ENCODE results near the gene ZNRD2. TPM values are rescaled to one million over a fixed set of nuclear protein-coding genes. Genes with fewer than 3 reads are reported as not detected.

ZNRD2 gene
- total and polyA plus RNA-seq, 10 of the 15 experiments (the other 5 are each of a cell fraction or from before 2014, with no cell fraction given) = 7.9 to 111 (median 55.4) TPM

DNA sequence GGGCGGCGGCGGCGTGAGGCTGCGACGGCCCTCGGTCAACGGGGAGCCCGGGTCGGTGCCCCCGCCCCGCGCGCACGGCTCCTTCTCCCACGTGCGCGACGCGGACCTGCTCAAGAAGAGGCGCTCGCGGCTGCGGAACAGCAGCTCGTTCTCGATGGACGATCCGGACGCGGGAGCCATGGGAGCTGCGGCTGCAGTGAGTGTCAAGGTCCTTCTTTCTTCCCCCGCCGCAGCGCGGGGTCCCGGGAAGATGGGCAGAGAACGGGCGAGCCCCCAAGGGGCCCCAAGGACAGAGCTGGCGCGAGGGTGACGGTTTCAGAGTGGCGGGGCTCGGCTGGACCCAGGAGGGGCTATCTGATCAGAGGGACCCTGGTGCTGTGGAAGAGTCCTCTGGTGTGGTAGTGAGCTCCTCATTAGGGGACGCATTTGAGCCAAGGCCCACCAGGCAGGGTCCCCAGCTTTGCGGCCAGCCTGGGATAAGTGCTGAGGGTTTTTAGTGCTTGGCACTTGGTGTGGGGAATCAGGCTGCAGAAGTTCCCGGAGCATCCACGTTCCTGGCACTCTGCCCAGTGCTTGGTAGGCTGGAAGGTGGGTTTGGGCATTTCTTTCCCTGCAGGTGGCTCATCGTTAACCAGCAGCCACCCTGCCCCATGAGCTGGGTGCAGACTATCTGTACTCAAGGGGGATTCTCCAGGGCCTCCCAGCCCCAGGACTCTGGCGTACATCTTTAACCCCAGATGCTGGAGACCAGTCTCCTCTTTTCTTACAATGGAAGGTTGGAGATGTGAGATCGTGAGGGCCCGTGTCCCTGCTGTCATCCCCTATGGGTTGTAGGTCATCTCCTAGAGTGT lies 15.3 kb downstream of the ZNRD2 start:
- H3K27ac ChIP-seq (ENCODE audit: control insufficient read depth, insufficient read depth) = peak overlapping the region; percentile 97
- H3K4me1 ChIP-seq (ENCODE audit: control insufficient read depth, insufficient read depth, low read length) = peaks cover 45% of the 10 kb centered on the region
- H4K20me1 ChIP-seq (ENCODE audit: control insufficient read depth, insufficient read depth) = no peaks in the 10 kb centered on the region
- peak overlapping the region; percentile 47; the same call in 1 of the 2 replicates for H3K4me3 ChIP-seq
- ChIA-PET POLR2A (interaction anchor here (0.8 to 6.0 kb wide), 5 partner anchors 9 to 29 kb away, joined by 3 to 129 read pairs (median 7); partner anchors contain the start of genes EHBP1L1, FAM89B and ZNRD2), SMC1A (ENCODE audit: uncharacterized antibody, unreplicated experiment) (interaction anchor here (3.9 to 6.2 kb wide), 3 partner anchors 9 to 44 kb away, joined by 35 to 93 read pairs (median 37); partner anchors contain the start of genes EHBP1L1, FAM89B and ZNRD2), CTCF (interaction anchor here (1.0 to 5.9 kb wide), 4 partner anchors 8 to 55 kb away, joined by 4 to 130 read pairs (median 74); partner anchors contain the start of genes EHBP1L1, FAM89B and ZNRD2), RAD21 (ENCODE audit: unreplicated experiment) (interaction anchor here (5.0 to 6.5 kb wide), 2 partner anchors 9 to 14 kb away, joined by 56 to 132 read pairs; partner anchors contain the start of genes EHBP1L1, FAM89B and ZNRD2)
- BruUV-seq (replicated peaks) = no TSS peak
- ATAC-seq (no peak), DNase-seq (ENCODE audit: low read depth, low spot score) (no peak), FAIRE-seq (no peak)
- peaks cover 10 to 11% of the 10 kb centered on the region in 2 experiments; a peak in 3 of 4 replicates for H3K36me3 ChIP-seq (ENCODE audit: control insufficient read depth in 2 of 2, insufficient read depth in 2 of 2, low read length in 1 of 2)
- H3K9me3 ChIP-seq (replicated peaks; ENCODE audit: control insufficient read depth, insufficient read depth, low read length) = no peaks in the 10 kb centered on the region
- no peaks in the 10 kb centered on the region for H3K27me3 ChIP-seq (replicated peaks in 1 of 2; ENCODE audit: control insufficient read depth in 2 of 2, insufficient read depth in 2 of 2, low read length in 1 of 2)
- H3K9ac ChIP-seq (ENCODE audit: control insufficient read depth, insufficient read depth, low read length) = 0 out of 2 replicates have a peak overlapping the region, but pooled peaks have one; percentile 7
- intact Hi-C loops (cut with micrococcal nuclease; ENCODE audit: unreplicated experiment) (no loop called here), in situ Hi-C loops (cut with MboI) (no loop called here)
- WGBS (ENCODE audit: insufficient coverage, insufficient replicate concordance, low lambda C conversion rate, missing lambda C conversion rate) = 97% methylated on average over 23 of the region's 51 CpGs
- no peak overlapping the region for H2AFZ ChIP-seq (ENCODE audit: control insufficient read depth, low read depth, low read length)
- peak; percentile 39 for TF ChIP-seq POLR2A (IDR thresholded peaks at IDR 0.05; ENCODE audit: low read depth, low read length)
- TF ChIP-seq ASH2L (IDR thresholded peaks at IDR 0.05; ENCODE audit: borderline replicate concordance, low read depth) = no peak
- H3K79me2 ChIP-seq (ENCODE audit: control insufficient read depth, insufficient read depth, low read length) = peaks cover 16% of the 10 kb centered on the region
- peak overlapping the region; percentile 79 for H3K4me2 ChIP-seq (ENCODE audit: control insufficient read depth, insufficient read depth)

DNA sequence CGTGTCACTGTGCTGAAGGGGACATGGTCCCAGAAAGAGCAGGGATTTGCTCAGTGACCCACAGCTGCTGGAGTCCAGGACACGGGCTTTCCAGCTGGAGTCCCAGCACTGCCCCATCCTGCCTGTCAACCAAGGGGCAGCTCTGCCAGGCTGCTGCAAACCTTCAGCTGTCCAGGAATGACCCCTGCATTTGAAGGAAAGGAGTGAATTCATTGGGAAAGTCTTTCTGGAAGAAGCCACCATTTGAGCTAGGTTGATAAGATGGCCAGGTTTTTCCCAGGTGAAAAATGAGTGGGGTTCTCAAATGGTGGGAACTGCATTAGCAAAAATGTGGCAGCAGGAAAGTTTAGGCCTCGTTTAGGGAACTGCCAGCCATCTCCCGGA lies 16.0 kb downstream of the ZNRD2 start:
- in situ Hi-C loops (cut with MboI) (no loop called here), intact Hi-C loops (cut with micrococcal nuclease; ENCODE audit: unreplicated experiment) (no loop called here)
- ChIA-PET CTCF (interaction anchor here (1.0 to 5.9 kb wide), 4 partner anchors 9 to 54 kb away, joined by 4 to 130 read pairs (median 74); partner anchors contain the start of genes EHBP1L1, FAM89B and ZNRD2), RAD21 (ENCODE audit: unreplicated experiment) (interaction anchor here (4.7 to 6.5 kb wide), 3 partner anchors 10 to 45 kb away, joined by 56 to 132 read pairs (median 57); partner anchors contain the start of genes EHBP1L1, FAM89B and ZNRD2), POLR2A (interaction anchor here (0.8 to 6.0 kb wide), 6 partner anchors 9 to 80 kb away, joined by 3 to 129 read pairs (median 16); partner anchors contain the start of genes EHBP1L1, FAM89B, SIPA1 and ZNRD2), SMC1A (ENCODE audit: uncharacterized antibody, unreplicated experiment) (interaction anchor here (3.9 to 6.2 kb wide), 3 partner anchors 10 to 45 kb away, joined by 35 to 93 read pairs (median 37); partner anchors contain the start of genes EHBP1L1, FAM89B and ZNRD2)
- peak overlapping the region; percentile 79 for H3K4me2 ChIP-seq (ENCODE audit: control insufficient read depth, insufficient read depth)
- peak overlapping the region; percentile 97 for H3K27ac ChIP-seq (ENCODE audit: control insufficient read depth, insufficient read depth)
- WGBS (ENCODE audit: insufficient coverage, insufficient replicate concordance, low lambda C conversion rate, missing lambda C conversion rate) = 82% methylated on average over 4 of the region's 4 CpGs
- no peak overlapping the region for H2AFZ ChIP-seq (ENCODE audit: control insufficient read depth, low read depth, low read length)
- FAIRE-seq (no peak), DNase-seq (ENCODE audit: low read depth, low spot score) (no peak), ATAC-seq (no peak)
- peak overlapping the region; percentile 47; the same call in 1 of the 2 replicates for H3K4me3 ChIP-seq
- no peaks in the 10 kb centered on the region for H3K27me3 ChIP-seq (replicated peaks in 1 of 2; ENCODE audit: control insufficient read depth in 2 of 2, insufficient read depth in 2 of 2, low read length in 1 of 2)
- H3K79me2 ChIP-seq (ENCODE audit: control insufficient read depth, insufficient read depth, low read length) = peaks cover 16% of the 10 kb centered on the region
- H4K20me1 ChIP-seq (ENCODE audit: control insufficient read depth, insufficient read depth) = no peaks in the 10 kb centered on the region
- peaks cover 4 to 11% of the 10 kb centered on the region in 2 experiments; a peak in 3 of 4 replicates for H3K36me3 ChIP-seq (ENCODE audit: control insufficient read depth in 2 of 2, insufficient read depth in 2 of 2, low read length in 1 of 2)
- H3K9ac ChIP-seq (ENCODE audit: control insufficient read depth, insufficient read depth, low read length) = 0 out of 2 replicates have a peak overlapping the region, but pooled peaks have one; percentile 7
- H3K9me3 ChIP-seq (replicated peaks; ENCODE audit: control insufficient read depth, insufficient read depth, low read length) = no peaks in the 10 kb centered on the region
- H3K4me1 ChIP-seq (ENCODE audit: control insufficient read depth, insufficient read depth, low read length) = peaks cover 45% of the 10 kb centered on the region
- no TSS peak for BruUV-seq (replicated peaks)
- TF ChIP-seq, protein P1, sequence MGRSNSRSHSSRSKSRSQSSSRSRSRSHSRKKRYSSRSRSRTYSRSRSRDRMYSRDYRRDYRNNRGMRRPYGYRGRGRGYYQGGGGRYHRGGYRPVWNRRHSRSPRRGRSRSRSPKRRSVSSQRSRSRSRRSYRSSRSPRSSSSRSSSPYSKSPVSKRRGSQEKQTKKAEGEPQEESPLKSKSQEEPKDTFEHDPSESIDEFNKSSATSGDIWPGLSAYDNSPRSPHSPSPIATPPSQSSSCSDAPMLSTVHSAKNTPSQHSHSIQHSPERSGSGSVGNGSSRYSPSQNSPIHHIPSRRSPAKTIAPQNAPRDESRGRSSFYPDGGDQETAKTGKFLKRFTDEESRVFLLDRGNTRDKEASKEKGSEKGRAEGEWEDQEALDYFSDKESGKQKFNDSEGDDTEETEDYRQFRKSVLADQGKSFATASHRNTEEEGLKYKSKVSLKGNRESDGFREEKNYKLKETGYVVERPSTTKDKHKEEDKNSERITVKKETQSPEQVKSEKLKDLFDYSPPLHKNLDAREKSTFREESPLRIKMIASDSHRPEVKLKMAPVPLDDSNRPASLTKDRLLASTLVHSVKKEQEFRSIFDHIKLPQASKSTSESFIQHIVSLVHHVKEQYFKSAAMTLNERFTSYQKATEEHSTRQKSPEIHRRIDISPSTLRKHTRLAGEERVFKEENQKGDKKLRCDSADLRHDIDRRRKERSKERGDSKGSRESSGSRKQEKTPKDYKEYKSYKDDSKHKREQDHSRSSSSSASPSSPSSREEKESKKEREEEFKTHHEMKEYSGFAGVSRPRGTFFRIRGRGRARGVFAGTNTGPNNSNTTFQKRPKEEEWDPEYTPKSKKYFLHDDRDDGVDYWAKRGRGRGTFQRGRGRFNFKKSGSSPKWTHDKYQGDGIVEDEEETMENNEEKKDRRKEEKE (IDR thresholded peaks at IDR 0.05) = no peak
- TF ChIP-seq, protein P2, sequence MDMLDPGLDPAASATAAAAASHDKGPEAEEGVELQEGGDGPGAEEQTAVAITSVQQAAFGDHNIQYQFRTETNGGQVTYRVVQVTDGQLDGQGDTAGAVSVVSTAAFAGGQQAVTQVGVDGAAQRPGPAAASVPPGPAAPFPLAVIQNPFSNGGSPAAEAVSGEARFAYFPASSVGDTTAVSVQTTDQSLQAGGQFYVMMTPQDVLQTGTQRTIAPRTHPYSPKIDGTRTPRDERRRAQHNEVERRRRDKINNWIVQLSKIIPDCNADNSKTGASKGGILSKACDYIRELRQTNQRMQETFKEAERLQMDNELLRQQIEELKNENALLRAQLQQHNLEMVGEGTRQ (IDR thresholded peaks at IDR 0.05; ENCODE audit: borderline replicate concordance, low read depth, low read length) = no peak
- no peak for TF ChIP-seq MEF2A (IDR thresholded peaks at IDR 0.05; ENCODE audit: insufficient read depth, low read depth, low read length)
- TF ChIP-seq, protein P3, sequence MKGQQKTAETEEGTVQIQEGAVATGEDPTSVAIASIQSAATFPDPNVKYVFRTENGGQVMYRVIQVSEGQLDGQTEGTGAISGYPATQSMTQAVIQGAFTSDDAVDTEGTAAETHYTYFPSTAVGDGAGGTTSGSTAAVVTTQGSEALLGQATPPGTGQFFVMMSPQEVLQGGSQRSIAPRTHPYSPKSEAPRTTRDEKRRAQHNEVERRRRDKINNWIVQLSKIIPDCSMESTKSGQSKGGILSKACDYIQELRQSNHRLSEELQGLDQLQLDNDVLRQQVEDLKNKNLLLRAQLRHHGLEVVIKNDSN (IDR thresholded peaks at IDR 0.05; ENCODE audit: borderline replicate concordance, extremely low read length, insufficient read depth, low read depth, low read length) = no peak
